Activated CD4-positive, alpha-beta T cell treated with anti-CD3 and anti-CD28 coated beads for 24 hours (primary cell): ENCODE measurements around the gene GSTM5.
"Not testable (repeated sequence)": the region's sequence is repeated elsewhere in the genome, so short reads cannot be mapped to it uniquely, and the experiment has no call there.

ENCODE experiments used
- DNase-seq, 2 donors: peaks; one replicate each; pipeline ENCODE4 v3.0.0-alpha.2; 2020; ENCODE audit warnings: low read depth in 2 of 2

GSTM5 gene

DNA sequence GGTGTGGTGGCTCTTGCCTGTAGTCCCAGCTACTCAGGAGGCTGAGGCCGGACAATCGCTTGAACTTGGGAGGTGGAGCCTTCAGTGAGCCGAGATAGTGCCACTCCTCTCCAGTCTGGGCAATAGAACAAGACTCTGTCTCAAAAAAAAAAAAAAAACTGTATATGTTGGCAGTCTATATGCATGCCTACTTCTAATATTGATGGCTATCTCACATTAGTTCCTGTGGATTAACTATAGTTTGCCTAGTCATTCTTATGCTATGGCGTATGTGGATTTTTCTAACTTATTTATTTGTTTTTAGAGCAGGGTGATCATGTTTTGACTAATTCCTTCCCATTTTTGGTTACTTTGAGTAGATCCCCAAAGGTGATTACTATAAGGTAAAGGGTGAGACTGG, 15.0 kb upstream of the GSTM5 start:
- no peak for DNase-seq

DNA sequence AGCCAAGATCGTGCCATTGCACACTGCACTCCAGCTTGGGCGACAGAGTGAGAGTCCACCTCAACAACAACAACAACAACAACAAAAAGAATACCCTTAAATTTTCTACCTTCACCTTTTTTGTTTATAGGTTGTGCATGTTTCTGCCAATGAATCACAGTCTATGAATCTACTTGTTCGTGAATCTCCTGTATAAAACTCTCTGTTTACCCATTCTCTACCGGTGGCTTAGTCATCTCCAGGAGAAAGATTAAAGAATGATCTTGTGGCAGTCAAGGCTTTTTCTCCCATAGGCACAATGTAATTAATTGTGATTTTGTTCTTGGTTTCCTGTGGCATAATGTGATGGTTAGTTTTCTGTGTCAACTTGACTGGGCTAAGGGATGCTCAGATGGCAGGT, 14.2 kb upstream of the GSTM5 start:
- not testable (repeated sequence) for DNase-seq

DNA sequence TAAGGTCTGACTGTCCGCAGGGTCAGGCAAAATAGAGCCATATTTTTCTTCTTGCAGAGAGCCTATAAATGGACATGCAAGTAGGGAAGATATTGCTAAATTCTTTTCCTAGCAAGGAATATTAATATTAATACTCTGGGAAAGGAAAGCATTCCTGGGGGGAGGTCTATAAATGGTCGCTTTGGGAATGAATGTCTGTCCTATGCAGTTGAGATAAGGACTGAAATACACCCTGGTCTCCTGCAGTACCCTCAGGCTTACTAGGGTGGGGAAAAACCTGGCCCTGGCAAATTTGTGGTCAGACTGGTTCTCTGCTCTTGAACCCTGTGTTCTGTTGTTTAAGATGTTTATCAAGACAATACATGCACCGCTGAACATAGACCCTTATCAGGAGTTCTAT, 9.1 kb upstream of the GSTM5 start:
- DNase-seq = not testable (repeated sequence)

DNA sequence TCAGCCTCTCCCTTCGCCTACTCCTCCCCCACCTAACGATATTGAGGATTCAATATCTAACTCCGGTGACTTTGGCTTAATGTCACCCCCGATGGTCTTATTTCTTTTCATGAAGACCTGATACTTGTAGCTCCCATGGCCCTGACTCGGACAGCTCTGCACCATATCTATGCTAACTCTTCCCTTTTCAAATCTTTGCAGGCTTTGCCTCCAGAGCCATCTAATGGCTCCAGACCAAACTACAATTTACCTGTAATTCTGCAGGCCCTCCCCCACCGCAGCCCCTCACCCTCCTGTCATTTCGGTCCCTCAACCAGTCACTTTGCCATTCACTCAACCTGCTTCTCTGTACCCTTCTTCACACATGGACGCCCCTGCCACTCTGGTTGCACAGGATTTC, 7.9 kb upstream of the GSTM5 start:
- DNase-seq = no peak

DNA sequence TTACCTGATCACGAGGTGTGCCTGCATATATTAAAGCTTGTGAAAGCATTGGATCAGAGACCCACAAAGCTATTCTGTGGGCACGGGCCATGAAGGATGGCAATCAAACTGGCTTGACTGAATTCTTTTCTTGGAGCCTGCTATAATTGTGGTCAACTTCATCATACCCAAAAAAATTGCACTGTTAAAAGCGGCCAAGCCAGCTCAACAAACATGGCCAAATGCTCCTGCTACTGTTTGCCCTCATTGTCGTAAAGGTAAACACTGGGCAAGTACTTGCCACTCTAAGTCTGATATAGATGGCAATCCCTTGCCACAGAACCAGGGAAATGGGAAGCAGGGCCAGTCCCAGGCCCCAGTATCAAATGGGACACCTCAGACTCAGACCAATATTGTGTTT, 6.6 kb upstream of the GSTM5 start:
- DNase-seq = no peak

DNA sequence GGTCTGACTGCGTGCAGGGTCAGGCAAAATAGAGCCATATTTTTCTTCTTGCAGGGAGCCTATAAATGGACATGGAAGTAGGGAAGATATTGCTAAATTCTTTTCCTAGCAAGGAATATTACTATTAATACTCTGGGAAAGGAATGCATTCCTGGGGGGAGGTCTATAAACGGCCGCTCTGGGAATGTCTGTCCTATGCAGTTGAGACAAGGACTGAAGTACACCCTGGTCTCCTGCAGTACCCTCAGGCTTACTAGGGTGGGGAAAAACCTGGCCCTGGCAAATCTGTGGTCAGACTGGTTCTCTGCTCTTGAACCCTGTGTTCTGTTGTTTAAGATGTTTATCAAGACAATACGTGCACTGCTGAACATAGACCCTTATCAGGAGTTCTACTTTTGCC, 3.1 kb upstream of the GSTM5 start:
- not testable (repeated sequence) for DNase-seq

DNA sequence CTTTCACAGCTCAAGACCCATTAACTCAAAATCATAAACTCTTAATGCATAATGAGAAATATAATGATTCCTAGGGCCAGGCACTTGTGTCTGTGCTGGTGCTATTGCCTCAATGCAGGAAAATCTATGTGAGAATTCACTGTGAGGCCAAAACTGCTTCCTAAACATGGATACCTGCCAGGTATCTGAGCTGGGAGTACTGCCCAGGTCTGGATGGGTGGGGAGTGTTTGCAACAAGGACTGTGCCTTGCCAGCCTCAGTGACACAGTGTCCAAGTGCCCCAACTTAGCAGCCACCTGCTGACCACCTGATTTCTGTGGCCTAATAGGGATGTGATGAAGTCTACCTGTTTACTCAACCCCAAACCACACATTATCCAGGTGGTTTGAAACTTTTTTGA, 2.2 kb upstream of the GSTM5 start:
- not testable (repeated sequence) for DNase-seq

DNA sequence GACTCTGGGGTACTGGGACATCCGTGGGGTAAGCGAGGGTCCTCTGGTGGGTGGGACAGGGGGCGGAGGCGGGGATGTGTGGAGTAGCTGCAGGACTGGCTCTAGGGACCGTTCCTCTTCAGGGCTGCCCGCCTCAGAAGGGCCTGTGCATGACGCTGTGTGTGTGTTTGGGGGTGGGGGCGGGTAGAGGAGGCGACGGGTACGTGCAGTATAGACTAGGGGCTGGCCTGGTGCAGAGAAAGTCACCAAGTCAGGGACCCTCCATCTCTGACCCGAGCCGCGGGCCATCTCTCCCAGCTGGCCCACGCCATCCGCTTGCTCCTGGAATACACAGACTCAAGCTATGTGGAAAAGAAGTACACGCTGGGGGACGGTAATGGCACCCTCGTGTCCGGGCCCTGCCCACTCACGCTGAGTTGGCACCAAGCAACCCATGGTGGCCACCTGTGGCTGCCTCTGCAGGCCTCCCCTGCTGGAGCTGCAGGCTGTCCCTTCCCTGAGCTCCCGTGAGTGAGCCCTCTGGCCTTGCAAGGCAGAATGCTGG, 342 bp downstream of the GSTM5 start:
- no peak for DNase-seq

DNA sequence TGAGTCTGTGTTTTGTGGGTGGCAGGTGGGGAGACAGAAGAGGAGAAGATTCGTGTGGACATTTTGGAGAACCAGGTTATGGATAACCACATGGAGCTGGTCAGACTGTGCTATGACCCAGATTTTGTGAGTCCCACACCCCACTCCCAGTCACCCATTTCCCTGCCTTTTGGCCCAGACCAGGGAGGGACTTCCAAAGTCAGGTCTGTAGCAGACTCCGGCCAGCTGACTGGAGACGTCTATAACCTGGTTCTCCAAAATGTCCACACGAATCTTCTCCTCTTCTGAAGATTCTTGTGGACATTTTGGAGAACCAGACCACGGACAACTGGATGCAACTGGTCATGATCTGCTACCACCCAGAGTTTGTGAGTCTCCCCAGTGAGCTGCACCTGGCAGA, 1.6 kb downstream of the GSTM5 start:
- DNase-seq = no peak

DNA sequence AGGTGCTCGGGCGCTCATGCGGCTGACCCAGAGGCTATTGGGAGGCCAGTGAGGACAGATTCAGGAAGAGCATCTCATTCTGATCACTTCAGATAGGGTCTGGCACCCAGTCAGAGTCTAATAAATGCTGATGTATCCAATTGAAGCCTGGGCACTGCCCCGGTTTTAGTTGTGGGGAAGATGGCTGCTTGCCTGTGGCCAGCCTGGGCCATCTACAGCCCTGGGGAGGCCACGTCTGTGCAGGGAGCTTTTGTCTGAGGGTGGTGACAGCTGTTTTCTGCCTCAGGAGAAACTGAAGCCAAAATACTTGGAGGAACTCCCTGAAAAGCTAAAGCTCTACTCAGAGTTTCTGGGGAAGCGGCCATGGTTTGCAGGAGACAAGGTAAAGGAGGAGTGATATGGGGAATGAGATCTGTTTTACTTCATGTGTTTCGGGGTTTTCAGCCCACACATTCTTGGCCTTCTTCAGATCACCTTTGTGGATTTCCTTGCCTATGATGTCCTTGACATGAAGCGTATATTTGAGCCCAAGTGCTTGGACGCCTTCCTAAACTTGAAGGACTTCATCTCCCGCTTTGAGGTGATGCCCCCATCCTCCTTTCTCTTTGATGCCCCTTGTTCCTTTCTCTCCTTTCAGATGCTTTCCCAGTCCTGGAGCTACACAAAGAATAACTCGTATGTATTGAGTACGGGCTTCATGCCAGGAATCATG, 2.8 kb downstream of the GSTM5 start:
- DNase-seq = no peak

DNA sequence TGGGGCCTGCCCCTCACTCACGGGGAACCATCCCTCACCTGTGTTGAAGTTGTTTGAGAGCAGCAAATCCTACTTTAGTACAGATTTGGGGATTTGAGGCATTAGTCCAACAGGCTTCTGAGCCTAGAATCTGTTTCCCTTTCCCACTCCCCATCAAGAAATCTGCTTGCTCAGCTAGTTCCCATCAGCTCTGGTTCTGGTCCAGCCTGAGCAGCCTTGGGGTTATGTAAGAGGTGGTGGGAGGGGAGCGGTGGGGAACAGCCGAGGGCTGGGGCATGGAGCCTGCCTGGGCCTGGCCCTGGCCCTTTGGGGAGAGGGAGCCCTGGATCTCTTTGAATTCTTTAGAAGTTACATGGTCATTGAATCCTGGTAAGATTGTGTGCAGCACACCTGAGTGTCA, 4.1 kb downstream of the GSTM5 start:
- DNase-seq = no peak

DNA sequence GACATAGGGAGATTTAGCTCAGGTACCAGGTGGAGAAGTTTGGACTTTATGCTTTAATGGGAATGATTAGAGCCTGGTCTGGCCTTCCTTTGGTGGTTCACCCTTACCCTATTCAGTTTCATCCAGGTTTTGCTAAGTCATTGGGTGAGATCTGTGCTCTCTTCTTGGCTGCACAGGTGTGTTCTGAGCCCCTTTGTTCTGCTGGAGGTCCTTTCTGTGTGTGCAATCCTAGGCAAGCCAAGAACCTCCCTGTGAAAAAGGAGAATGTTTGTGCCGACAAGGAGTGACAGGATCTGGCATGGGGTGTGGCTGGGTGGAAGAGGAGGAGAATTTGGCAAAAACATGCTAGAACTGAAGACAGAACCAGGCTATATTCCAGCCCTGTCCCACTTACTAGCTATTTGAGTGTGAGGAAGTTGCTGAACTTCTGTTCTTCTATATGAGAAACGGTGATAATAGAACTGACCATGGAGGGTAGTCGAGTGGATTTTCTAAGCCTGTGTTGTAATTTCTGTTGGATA, 4.6 kb downstream of the GSTM5 start:
- DNase-seq = no peak

DNA sequence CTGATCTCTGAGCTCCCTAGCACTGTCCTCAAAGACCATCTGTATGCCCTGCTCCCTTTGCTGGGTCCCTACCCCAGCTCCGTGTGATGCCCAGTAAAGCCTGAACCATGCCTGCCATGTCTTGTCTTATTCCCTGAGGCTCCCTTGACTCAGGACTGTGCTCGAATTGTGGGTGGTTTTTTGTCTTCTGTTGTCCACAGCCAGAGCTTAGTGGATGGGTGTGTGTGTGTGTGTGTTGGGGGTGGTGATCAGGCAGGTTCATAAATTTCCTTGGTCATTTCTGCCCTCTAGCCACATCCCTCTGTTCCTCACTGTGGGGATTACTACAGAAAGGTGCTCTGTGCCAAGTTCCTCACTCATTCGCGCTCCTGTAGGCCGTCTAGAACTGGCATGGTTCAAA, 5.7 kb downstream of the GSTM5 start:
- DNase-seq = no peak

DNA sequence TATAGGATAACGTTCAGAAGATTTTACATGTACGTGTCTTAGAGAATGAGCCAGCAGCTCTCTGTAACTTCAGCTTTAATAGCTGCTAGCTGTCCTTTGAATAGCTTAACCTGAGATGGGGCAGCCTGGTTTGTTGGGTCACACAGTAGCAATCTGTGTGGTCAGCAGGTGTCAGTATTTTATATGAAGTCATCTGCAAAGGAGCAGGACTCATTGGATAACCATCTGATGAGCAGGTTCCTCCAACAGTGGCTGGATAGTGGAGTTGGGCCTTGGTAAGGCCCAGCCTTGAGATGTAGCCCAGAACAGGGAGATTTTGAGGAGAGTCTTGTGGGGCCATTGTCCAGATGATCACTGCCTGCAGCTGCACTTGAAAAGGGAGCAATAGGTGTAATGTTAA, 6.4 kb downstream of the GSTM5 start:
- DNase-seq = no peak

DNA sequence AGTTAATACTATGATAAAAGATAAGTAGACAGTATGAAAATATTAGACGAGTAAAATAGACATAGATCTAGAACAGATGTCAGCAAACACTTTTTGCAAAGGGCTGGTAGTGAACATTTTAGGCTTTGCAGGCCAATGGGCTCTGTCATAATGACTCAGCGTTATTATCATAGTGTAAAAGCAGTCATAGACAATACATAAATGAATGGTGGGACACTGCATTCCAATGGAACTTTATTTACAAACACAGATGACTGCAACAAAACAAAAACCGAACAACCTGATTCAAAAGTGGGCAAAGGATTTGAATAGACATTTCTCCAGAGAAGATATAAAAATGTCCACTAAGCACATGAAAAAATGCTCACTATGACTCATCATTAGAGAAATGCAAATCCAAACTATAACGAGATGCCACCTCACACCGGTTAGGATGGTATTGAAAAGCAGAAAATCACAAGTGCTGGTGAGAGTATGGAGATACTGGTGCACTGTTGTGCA, 7.3 kb downstream of the GSTM5 start:
- no peak for DNase-seq

DNA sequence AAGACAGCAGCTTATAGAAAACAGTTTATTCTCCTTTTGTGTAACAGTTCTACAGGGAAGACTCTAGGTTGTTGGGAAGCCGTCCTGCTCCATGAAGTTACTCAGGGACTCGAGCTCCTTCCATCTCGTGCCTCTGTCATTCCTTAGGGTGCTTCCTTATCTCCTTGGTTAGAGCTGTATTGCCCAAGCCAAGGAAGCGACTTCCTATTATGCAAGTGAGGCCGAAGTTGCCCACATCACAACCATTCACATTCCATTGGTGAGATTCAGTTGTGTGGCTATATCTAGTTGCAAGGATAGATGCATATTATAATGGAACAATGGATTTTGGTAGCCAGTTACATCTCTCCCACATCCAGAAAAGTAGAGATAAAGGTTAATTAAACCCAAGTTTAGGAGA, 9.0 kb downstream of the GSTM5 start:
- DNase-seq = no peak

DNA sequence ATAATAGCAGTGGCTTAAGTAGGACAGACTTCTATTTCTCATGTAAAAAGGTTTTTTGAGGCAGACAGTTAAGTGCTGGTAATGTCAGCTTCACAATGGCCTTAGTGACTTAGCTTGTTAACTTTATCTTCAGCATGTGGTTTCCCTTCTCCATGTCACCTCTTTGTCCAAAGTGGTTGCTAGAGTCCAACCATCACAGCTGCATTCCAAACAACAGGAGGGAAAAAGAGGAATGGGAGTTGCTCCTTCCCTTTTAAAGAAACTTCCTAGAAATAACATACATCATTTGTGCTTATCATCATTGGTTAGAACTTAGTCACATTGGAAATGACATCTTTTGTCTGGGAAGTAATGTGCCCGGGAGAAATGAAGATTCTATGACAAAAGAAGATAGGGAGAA, 9.9 kb downstream of the GSTM5 start:
- no peak for DNase-seq

DNA sequence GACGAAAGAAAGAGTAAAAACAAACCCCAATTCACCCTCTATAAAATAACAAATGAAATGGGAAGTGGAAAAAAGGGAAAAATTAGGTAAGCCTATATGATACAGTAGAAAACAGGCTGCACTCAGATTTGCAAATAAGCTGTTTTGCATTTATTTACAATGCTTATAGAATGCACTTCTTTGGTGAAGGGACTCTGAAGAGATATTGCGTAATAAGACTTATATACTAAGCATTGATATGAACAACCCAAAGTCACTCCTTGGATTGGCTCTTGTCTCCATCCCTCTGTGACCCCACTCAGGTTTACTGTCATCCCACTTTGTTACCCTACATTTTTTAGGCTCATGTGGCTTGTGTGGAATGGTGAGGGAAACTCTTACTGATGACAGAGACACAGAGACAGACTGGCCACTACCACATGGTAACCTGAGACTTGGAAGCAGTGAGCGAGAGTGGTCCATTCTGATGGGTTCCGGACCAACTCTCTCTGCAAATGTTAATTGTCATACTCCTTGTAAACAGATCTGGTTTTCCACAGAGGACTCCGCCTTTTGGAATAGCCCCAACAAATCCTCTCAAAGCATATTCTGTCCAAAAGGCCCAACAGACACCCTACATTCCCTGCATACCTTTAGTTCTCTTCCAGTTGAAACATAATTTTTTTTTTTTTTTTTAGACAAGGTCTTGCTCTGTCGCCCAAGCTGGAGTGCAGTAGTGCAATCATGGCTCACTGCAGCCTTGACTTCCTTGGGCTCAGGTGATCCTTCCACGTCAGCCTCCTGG, 11.0 kb downstream of the GSTM5 start:
- no peak for DNase-seq

DNA sequence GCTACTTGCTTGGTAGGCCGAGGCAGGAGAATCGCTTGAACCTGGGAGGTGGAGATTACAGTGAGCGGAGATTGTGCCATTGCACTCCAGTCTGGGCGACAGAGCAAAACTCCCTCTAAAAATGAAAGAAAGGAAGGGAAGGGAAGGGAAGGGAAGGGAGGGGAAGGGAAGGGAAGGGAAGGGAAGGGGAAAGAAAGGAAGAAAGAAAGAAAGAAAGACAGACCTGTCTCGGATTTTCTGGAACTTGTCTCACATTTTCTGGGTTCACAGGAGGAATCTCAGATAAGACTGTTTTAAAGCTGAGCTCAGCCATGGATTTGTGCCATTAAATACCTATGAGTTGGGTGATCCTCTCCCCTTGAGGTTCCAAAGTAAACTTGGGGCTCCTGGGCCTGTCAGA, 12.9 kb downstream of the GSTM5 start:
- DNase-seq = no peak

DNA sequence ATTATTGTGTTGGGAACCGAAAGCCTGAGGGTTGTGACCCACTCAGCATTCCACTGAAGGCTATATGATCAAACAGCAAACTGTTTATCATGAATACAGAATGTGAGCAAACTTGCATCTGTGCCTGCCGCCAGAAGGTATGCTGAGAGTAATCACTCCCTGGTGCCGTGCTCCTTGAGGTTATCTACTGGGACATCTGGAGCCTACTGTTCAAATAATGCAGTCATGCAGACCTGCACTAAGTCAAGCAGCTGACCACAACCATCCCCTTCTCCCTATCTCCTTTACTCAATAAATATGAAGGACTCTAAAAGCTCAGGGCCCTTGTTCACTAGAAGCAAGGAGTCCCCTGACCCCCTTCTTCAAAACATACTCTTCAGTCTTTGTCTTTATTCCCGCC, 13.5 kb downstream of the GSTM5 start:
- no peak for DNase-seq

DNA sequence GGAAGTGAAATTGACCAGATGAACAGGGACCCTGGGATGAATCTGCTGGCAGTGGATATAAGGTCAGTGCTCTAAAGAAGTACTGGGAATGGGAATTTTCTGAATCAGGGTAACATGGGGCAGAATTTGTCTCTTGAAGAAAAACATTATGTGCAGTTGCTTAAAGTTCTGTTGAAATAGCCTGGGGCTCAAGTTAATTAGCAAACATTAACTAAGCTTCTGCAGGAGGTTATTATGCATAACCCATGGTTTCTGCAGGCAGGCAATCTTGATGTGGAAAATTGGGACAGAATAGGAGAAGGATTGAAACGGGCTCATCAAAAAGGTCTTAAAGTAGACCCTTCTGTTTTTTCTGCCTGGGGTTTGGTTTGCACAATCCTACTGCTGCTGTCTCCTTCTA, 14.0 kb downstream of the GSTM5 start:
- DNase-seq = no peak

DNA sequence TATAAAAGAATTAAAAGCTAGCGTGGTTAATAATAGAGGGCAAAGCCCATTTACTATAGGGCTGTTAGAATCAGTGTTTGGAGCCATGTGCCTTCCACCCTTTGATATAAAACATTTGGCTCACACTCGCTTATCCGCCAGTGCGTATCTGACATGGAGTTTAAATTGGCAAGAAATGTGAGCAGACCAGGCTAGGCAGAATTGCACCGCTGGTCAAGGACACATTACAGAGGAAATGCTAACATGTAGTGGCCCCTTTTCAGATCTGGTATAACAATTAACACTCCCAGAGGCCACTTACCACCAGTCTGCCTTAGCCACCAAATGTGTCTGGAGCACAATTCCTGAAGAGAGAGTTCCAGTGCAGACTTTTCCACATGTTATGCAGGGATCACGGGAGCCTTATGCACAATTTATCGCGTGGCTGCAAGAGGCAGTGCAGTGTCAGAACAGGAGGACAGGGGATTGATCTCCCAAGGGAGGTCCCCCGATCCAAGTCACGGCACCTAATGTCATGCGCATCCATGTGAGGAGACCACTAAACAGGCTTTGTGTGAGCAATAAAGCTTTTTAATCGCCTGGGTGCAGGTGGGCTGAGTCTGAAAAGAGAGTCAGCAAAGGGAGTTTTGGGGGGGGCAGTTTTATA, 14.8 kb downstream of the GSTM5 start:
- DNase-seq = no peak
